A549 (cell line): ENCODE data around the gene MGAT5.

Experiments
- CEBPB ChIP-seq, 2 experiments: fragments of >200 bp in 1 of 2; sonication (Bioruptor Twin) in 1 of 2; formaldehyde crosslinking in 1 of 2; IDR thresholded peaks; 2 replicates each; pipeline ENCODE4 v1.6.1; 2012 to 2016
- CHD4 ChIP-seq: fragments of 200-600 bp; sonication (generic); IDR thresholded peaks from 2 replicates; pipeline ENCODE4 v1.6.1; 2016; ENCODE audit warnings: antibody characterized with exemption, mild to moderate bottlenecking, borderline replicate concordance
- HOXA7 ChIP-seq: fragments of 250-450 bp; sonication (Bioruptor Pico); IDR thresholded peaks from 2 replicates; pipeline ENCODE4 v1.5.0; 2020; ENCODE audit warnings: mild to moderate bottlenecking, moderate library complexity
- MAZ ChIP-seq: fragments of 150-350 bp; IDR thresholded peaks from 2 replicates; pipeline ENCODE4 v1.6.1; 2014; ENCODE audit warnings: antibody characterized with exemption, low read depth, low read length, borderline replicate concordance
- MYC ChIP-seq: IDR thresholded peaks from 2 replicates; pipeline ENCODE4 v1.6.1; 2012; ENCODE audit warnings: mild to moderate bottlenecking, inconsistent platforms, low read length, improper control_type of control experiment, borderline replicate concordance
- POLR2A ChIP-seq: IDR thresholded peaks from 2 replicates; pipeline ENCODE4 v1.6.1; 2012; ENCODE audit warnings: mild to moderate bottlenecking, low read length
- POLR2AphosphoS2 ChIP-seq: conservative IDR thresholded peaks from 2 replicates; pipeline ENCODE4 v1.6.1; 2012; ENCODE audit warnings: low read length, improper control_type of control experiment, inconsistent platforms
- RFX5 ChIP-seq: fragments of 450-650 bp; IDR thresholded peaks from 2 replicates; pipeline ENCODE4 v1.7.1; 2014; ENCODE audit warnings: antibody characterized with exemption, mild to moderate bottlenecking, moderate library complexity
- SMC3 ChIP-seq: fragments of >200 bp; sonication (Bioruptor Twin); formaldehyde crosslinking; IDR thresholded peaks from 3 replicates; pipeline ENCODE4 v1.6.1; 2018; ENCODE audit warnings: inconsistent platforms
- TF ChIP-seq, protein P1 (sequence below): fragments of >200 bp; sonication (Bioruptor Twin); formaldehyde crosslinking; IDR thresholded peaks from 3 replicates; pipeline ENCODE4 v1.5.1; 2016
- TF ChIP-seq, protein P2 (sequence below): fragments of 450-650 bp; IDR thresholded peaks from 2 replicates; pipeline ENCODE4 v1.6.1; 2014; ENCODE audit warnings: antibody characterized with exemption
- TF ChIP-seq, protein P3 (sequence below): fragments of 150-350 bp; IDR thresholded peaks from 2 replicates; pipeline ENCODE4 v1.6.1; 2014; ENCODE audit warnings: low read depth, mild to moderate bottlenecking, low read length

DNA sequence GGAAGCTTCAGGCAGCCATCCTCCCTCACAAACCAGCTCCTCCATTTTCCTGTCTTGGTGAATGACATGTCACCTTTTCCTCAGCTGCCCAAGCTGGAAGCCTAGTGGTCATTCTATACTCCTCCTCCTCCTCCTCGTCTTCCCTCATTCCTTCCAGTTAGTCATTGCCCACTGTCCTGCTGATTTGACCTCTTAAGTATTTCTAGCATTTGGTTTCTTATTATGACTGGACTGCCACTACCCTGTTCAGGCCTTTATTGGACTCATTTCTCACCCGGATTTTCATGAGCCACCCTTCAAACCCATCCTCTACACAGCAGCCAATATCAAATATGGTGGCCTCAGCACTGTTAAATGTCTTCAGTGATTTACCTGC lies 21.9 kb upstream of the MGAT5 start:
- TF ChIP-seq POLR2AphosphoS2 (no peak), RFX5 (no peak), MYC (no peak), SMC3 (no peak), POLR2A (no peak), CEBPB (IDR thresholded peaks at IDR 0.05) (no peak), CHD4 (no peak), MAZ (no peak), HOXA7 (CRISPR knock-in tag) (no peak)
- TF ChIP-seq, protein P1, sequence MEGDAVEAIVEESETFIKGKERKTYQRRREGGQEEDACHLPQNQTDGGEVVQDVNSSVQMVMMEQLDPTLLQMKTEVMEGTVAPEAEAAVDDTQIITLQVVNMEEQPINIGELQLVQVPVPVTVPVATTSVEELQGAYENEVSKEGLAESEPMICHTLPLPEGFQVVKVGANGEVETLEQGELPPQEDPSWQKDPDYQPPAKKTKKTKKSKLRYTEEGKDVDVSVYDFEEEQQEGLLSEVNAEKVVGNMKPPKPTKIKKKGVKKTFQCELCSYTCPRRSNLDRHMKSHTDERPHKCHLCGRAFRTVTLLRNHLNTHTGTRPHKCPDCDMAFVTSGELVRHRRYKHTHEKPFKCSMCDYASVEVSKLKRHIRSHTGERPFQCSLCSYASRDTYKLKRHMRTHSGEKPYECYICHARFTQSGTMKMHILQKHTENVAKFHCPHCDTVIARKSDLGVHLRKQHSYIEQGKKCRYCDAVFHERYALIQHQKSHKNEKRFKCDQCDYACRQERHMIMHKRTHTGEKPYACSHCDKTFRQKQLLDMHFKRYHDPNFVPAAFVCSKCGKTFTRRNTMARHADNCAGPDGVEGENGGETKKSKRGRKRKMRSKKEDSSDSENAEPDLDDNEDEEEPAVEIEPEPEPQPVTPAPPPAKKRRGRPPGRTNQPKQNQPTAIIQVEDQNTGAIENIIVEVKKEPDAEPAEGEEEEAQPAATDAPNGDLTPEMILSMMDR = no peak
- TF ChIP-seq, protein P2, sequence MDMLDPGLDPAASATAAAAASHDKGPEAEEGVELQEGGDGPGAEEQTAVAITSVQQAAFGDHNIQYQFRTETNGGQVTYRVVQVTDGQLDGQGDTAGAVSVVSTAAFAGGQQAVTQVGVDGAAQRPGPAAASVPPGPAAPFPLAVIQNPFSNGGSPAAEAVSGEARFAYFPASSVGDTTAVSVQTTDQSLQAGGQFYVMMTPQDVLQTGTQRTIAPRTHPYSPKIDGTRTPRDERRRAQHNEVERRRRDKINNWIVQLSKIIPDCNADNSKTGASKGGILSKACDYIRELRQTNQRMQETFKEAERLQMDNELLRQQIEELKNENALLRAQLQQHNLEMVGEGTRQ = no peak
- TF ChIP-seq, protein P3, sequence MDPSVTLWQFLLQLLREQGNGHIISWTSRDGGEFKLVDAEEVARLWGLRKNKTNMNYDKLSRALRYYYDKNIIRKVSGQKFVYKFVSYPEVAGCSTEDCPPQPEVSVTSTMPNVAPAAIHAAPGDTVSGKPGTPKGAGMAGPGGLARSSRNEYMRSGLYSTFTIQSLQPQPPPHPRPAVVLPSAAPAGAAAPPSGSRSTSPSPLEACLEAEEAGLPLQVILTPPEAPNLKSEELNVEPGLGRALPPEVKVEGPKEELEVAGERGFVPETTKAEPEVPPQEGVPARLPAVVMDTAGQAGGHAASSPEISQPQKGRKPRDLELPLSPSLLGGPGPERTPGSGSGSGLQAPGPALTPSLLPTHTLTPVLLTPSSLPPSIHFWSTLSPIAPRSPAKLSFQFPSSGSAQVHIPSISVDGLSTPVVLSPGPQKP = no peak
